Esophagus muscularis mucosa (tissue), 3 donors: ENCODE measurements around the gene C10orf71.

ENCODE experiments used
- CTCF ChIP-seq, 3 experiments: fragments of 200-600 bp in 2 of 3; fragments of 450-650 bp in 1 of 3; sonication (generic) in 2 of 3; IDR thresholded peaks; one replicate each; pipeline ENCODE4 v1.5.1; 2017 to 2019; ENCODE audit warnings: antibody characterized with exemption in 3 of 3, mild to moderate bottlenecking in 2 of 3, moderate library complexity in 1 of 3
- POLR2A ChIP-seq: fragments of 450-650 bp; IDR thresholded peaks from one replicate; pipeline ENCODE4 v1.6.1; 2017; ENCODE audit warnings: antibody characterized with exemption, moderate library complexity, mild to moderate bottlenecking, low read depth
- POLR2AphosphoS5 ChIP-seq, 2 donors: sonication (generic); formaldehyde crosslinking; IDR thresholded peaks; one replicate each; pipeline ENCODE4 v1.6.1; 2017; ENCODE audit warnings: antibody characterized with exemption in 2 of 2

DNA sequence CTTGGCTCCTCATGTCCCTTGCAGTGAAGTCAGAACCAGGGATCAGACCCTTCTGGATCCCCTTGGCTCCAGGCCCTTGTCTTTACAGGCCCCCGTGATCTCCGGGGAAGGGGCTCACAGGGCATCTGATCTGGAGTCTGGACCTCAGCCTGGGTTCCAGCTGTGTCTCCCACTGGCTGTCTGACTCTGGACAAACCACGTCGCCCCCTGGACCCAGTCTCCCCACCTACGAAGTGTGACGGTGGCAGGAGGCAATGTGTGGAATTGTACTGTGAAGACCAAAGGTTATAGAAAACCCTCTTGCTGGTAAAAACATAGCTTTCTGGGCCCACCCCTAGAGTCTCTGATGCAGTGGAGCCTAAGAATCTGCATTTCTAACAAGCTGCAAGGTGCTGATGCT lies 15.5 kb upstream of the C10orf71 start:
- TF ChIP-seq CTCF (IDR thresholded peaks at IDR 0.05): no peak
- TF ChIP-seq POLR2A: no peak
- no peak for TF ChIP-seq POLR2AphosphoS5 (IDR thresholded peaks at IDR 0.05)
